B cell (primary cell): ENCODE results near the gene PRELID3B. TPM values are rescaled to one million over a fixed set of nuclear protein-coding genes. Genes with fewer than 3 reads are reported as not detected.

ENCODE experiments used
- ATAC-seq: fragments of 200-7000 bp; cut with Tn5 transposase; one replicate; pipeline ENCODE4 v1.10.0; 2021; ENCODE audit warnings: low read depth, mild to moderate bottlenecking, moderate number of reproducible peaks, moderate library complexity
- CTCF ChIA-PET: fragments of 350-600 bp; sonication (Branson Sonifier 250); formaldehyde crosslinking; loops from one replicate; lab custom pipeline; 2021; ENCODE audit warnings: antibody characterized with exemption, inconsistent platforms; lab: Charles Lee
- POLR2A ChIA-PET: fragments of 350-600 bp; sonication (Branson Sonifier 250); formaldehyde crosslinking; loops from one replicate; lab custom pipeline; 2021; ENCODE audit warnings: antibody characterized with exemption; lab: Charles Lee
- DNase-seq: peaks from one replicate; pipeline ENCODE4 v3.0.0; 2013
- H2AFZ ChIP-seq: 2 replicates; pipeline ENCODE4 v1.6.1; 2012; ENCODE audit warnings: mild to moderate bottlenecking, low read depth, low read length; ENCODE audit not compliant: insufficient read depth, poor library complexity, severe bottlenecking
- H3K27ac ChIP-seq, 2 donors: 1 replicate in 1 of 2; 2 replicates in 1 of 2; pipeline ENCODE4 v1.5.1; 2012 to 2013; ENCODE audit warnings: low read length in 2 of 2, mild to moderate bottlenecking in 2 of 2, moderate library complexity in 1 of 2
- H3K27me3 ChIP-seq, 4 experiments: fragments of 200-600 bp in 1 of 4; sonication (generic) in 1 of 4; replicated peaks in 1 of 4; 1 replicate in 2 of 4; 2 replicates in 2 of 4; pipeline versions ENCODE4 v1.6.1 to v1.7.0; 2013 to 2016; ENCODE audit warnings: low read length in 3 of 4, mild to moderate bottlenecking in 2 of 4, mixed read lengths in 1 of 4, moderate library complexity in 1 of 4; ENCODE audit not compliant: insufficient read depth in 4 of 4, control insufficient read depth in 3 of 4; ENCODE audit errors: control extremely low read depth in 1 of 4
- H3K36me3 ChIP-seq, 2 experiments: replicated peaks in 1 of 2; 1 replicate in 1 of 2; 2 replicates in 1 of 2; pipeline versions ENCODE4 v1.6.1 to v1.7.1; 2013; ENCODE audit warnings: low read length in 1 of 2; ENCODE audit not compliant: insufficient read depth in 2 of 2, control insufficient read depth in 1 of 2; ENCODE audit errors: control extremely low read depth in 1 of 2, extremely low read depth in 1 of 2
- H3K4me1 ChIP-seq, 2 donors: fragments of 200-600 bp in 1 of 2; sonication (generic) in 1 of 2; 1 replicate in 1 of 2; 2 replicates in 1 of 2; pipeline versions ENCODE4 v1.5.1 to v1.6.1; 2013 to 2017; ENCODE audit warnings: low read length in 2 of 2; ENCODE audit not compliant: control insufficient read depth in 2 of 2, insufficient read depth in 2 of 2
- H3K4me2 ChIP-seq: replicated peaks from 2 replicates; pipeline ENCODE3; 2012; ENCODE audit warnings: mild to moderate bottlenecking, low read depth, low read length; ENCODE audit not compliant: poor library complexity, severe bottlenecking
- H3K4me3 ChIP-seq, 5 experiments: fragments of 200-600 bp in 1 of 5; sonication (generic) in 1 of 5; 1 replicate in 3 of 5; 2 replicates in 2 of 5; pipeline versions ENCODE4 v1.5.1 to v1.7.0; 2011 to 2016; ENCODE audit warnings: low read length in 4 of 5, mild to moderate bottlenecking in 4 of 5, low read depth in 2 of 5, control low read depth in 1 of 5, moderate library complexity in 1 of 5; ENCODE audit not compliant: insufficient read depth in 1 of 5; ENCODE audit errors: control extremely low read depth in 1 of 5, extremely low read depth in 1 of 5
- H3K79me2 ChIP-seq: fragments of 200-600 bp; sonication (generic); one replicate; pipeline ENCODE4 v1.6.0; 2016; ENCODE audit warnings: low read length; ENCODE audit not compliant: control insufficient read depth, insufficient read depth
- H3K9ac ChIP-seq: fragments of 200-600 bp; sonication (generic); 2 replicates; pipeline ENCODE4 v1.6.1; 2017; ENCODE audit warnings: mild to moderate bottlenecking, low read length, moderate library complexity
- H3K9me3 ChIP-seq, 3 donors: one replicate each; pipeline versions ENCODE4 v1.6.1 to v1.7.1; 2013; ENCODE audit warnings: low read length in 2 of 3; ENCODE audit not compliant: control insufficient read depth in 2 of 3, insufficient read depth in 1 of 3; ENCODE audit errors: control extremely low read depth in 1 of 3
- H4K20me1 ChIP-seq: 2 replicates; pipeline ENCODE4 v1.6.0; 2012; ENCODE audit warnings: mild to moderate bottlenecking, low read length; ENCODE audit not compliant: insufficient read depth, control insufficient read depth, poor library complexity, severe bottlenecking
- H3K27ac Mint-ChIP-seq: one replicate; pipeline ENCODE4 v1.8.0; 2021; ENCODE audit warnings: mixed read lengths
- H3K27me3 Mint-ChIP-seq: one replicate; pipeline ENCODE4 v1.8.0; 2021; ENCODE audit warnings: mixed read lengths
- H3K4me1 Mint-ChIP-seq: one replicate; pipeline ENCODE4 v1.8.0; 2021; ENCODE audit warnings: mixed read lengths
- H3K4me3 Mint-ChIP-seq: one replicate; pipeline ENCODE4 v1.8.0; 2021; ENCODE audit warnings: mixed read lengths
- H3K9me3 Mint-ChIP-seq: one replicate; pipeline ENCODE4 v1.8.0; 2022; ENCODE audit warnings: mixed read lengths; ENCODE audit not compliant: insufficient read depth
- EZH2 ChIP-seq: IDR thresholded peaks from 2 replicates; pipeline ENCODE4 v1.6.1; 2012; ENCODE audit warnings: borderline replicate concordance, low read depth, mild to moderate bottlenecking, moderate library complexity, low read length; ENCODE audit not compliant: insufficient read depth, poor library complexity, severe bottlenecking
- WGBS: methylation state at CpG from one replicate; pipeline ENCODE4 v1.1.5; 2013; ENCODE audit warnings: missing lambda C conversion rate; ENCODE audit not compliant: insufficient coverage; 5-methylcytosine and 5-hydroxymethylcytosine counted together
- intact Hi-C: fragments of 100-400 bp; cut with micrococcal nuclease; formaldehyde crosslinking; loops from one replicate; pipeline ENCODE4 v1.10.0; 2022
- polyA plus RNA-seq: library from polyadenylated mRNA; depleted of rRNA; stranded (reverse); fragments of >200 nt; gene quantifications from 2 replicates; pipeline ENCODE4 v1.2.3, GENCODE V29; 2012
- total RNA-seq, 2 donors: library from RNA; stranded (reverse); fragments of 120-200 nt in 1 of 2; gene quantifications; 1 replicate in 1 of 2; 2 replicates in 1 of 2; pipeline versions ENCODE4 v1.2.3 to v1.2.4, GENCODE V29; 2013 to 2022
- TF ChIP-seq, protein P1 (sequence below): fragments of 200-600 bp; IDR thresholded peaks from one replicate; pipeline ENCODE4 v1.8.0; 2022; ENCODE audit warnings: antibody characterized with exemption, mild to moderate bottlenecking

Gene PRELID3B
- total and polyA plus RNA-seq, 2 donors (not counting 1 experiment from before 2014, with no cell fraction given) = 24.1 to 46.8 TPM

DNA sequence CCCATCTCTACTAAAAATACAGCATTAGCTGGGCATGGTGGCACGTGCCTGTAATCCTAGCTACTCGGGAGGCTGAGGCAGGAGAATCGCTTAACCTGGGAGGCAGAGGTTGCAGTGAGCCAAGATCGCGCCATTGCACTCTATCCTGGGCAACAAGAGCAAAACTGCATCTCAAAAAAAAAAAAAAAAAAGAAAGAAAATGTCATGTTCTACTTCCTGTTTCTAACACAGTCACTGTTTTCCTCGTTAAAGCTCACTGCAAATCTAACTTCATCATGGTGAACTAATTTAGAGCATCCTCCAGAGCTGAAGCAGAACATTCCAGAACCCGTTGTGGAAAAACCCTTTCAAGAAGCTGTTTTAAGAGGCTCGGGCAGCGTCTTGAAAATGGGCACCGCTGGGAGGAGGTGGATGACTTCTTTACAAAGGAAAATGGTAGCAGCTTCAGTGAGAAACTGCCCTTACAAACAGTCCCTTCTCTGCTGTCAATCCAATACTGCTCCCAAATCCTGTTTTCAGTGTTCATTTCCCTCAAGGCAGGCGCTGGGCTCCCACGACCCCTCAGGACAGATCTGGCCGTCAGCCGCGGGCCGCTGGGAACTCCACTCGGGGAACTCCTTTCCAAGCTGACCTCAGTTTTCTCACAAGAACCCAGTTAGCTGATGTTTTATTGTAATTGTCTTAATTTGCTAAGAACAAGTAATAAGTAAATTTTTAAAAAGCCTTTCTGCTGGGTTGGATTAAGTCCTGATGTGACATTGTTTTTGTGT, 48.0 kb downstream of the PRELID3B start:
- H3K9me3 Mint-ChIP-seq = no peaks in the 10 kb centered on the region
- peaks cover 34% of the 10 kb centered on the region for H4K20me1 ChIP-seq
- H3K4me2 ChIP-seq = no peak overlapping the region
- DNase-seq (no peak), ATAC-seq (peak; percentile 34)
- H3K27me3 Mint-ChIP-seq = no peaks in the 10 kb centered on the region
- no peak overlapping the region for H3K9ac ChIP-seq
- no peaks in the 10 kb centered on the region for H3K27me3 ChIP-seq
- TF ChIP-seq, protein P1, sequence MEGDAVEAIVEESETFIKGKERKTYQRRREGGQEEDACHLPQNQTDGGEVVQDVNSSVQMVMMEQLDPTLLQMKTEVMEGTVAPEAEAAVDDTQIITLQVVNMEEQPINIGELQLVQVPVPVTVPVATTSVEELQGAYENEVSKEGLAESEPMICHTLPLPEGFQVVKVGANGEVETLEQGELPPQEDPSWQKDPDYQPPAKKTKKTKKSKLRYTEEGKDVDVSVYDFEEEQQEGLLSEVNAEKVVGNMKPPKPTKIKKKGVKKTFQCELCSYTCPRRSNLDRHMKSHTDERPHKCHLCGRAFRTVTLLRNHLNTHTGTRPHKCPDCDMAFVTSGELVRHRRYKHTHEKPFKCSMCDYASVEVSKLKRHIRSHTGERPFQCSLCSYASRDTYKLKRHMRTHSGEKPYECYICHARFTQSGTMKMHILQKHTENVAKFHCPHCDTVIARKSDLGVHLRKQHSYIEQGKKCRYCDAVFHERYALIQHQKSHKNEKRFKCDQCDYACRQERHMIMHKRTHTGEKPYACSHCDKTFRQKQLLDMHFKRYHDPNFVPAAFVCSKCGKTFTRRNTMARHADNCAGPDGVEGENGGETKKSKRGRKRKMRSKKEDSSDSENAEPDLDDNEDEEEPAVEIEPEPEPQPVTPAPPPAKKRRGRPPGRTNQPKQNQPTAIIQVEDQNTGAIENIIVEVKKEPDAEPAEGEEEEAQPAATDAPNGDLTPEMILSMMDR = no peak
- TF ChIP-seq EZH2 = no peak
- peak overlapping the region; percentile 22 to 51 for H3K27ac ChIP-seq
- ChIA-PET POLR2A (interaction anchor here (0.5 to 1.4 kb wide), 8 partner anchors 13 to 1377 kb away, joined by 3 to 9 read pairs (median 4); partner anchors contain the start of gene ATP5F1E), CTCF (interaction anchor here (1.0 to 1.6 kb wide), 4 partner anchors 10 to 227 kb away, joined by 3 to 5 read pairs (median 3); no protein-coding TSS in a partner anchor)
- H3K9me3 ChIP-seq = no peaks in the 10 kb centered on the region
- H3K27ac Mint-ChIP-seq = peak overlapping the region; percentile 68
- H3K4me1 Mint-ChIP-seq = peaks cover 43% of the 10 kb centered on the region
- 93% methylated on average over 7 of the region's 17 CpGs for WGBS
- no peak overlapping the region for H3K4me3 ChIP-seq
- H3K79me2 ChIP-seq = peaks cover 19% of the 10 kb centered on the region
- H3K36me3 ChIP-seq = peaks cover 5 to 96% of the 10 kb centered on the region in 2 experiments
- no peak overlapping the region for H3K4me3 Mint-ChIP-seq
- intact Hi-C loops = no loop called here
- no peak overlapping the region for H2AFZ ChIP-seq
- peaks cover 17 to 30% of the 10 kb centered on the region in 2 donors for H3K4me1 ChIP-seq
